ENCODE data around the gene NTSR1.

The NTSR1 gene

DNA sequence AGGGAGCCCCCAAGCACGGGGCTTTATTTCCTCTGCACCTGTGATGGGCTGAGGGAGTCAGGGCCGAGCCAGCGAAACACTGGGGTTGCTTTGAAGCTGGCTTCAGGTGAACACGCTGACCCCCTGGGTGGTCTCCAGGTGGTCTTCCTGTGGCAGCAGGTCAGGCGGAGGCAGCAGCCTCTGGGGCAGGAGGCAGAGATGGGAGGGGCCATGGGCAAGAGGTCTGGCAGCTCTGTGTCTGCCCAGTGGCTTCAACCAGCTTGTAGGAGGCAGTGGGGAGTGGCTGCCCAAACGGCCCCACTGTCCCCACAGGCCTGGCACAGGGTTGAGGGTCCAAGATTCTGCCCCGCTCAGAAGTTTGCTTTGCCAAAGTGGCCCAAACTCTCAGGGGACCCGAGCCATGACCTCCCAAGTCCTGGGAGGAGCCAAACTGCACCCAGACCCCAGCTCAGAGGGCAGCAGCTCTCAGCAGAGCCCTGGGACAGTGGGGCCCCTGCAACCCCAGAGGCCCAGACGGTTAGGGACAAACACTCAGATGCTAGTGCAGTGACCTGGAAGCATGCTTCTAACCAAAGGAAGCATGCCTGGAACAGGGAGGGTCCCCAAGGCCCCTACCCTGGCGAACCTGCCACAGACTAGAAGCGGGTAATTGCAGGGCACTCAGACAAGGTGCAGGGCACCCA, 15.3 kb downstream of the NTSR1 start:
- in situ Hi-C loops (cut with MboI; ENCODE audit: low sequenced_read_pairs), result no loop called here

DNA sequence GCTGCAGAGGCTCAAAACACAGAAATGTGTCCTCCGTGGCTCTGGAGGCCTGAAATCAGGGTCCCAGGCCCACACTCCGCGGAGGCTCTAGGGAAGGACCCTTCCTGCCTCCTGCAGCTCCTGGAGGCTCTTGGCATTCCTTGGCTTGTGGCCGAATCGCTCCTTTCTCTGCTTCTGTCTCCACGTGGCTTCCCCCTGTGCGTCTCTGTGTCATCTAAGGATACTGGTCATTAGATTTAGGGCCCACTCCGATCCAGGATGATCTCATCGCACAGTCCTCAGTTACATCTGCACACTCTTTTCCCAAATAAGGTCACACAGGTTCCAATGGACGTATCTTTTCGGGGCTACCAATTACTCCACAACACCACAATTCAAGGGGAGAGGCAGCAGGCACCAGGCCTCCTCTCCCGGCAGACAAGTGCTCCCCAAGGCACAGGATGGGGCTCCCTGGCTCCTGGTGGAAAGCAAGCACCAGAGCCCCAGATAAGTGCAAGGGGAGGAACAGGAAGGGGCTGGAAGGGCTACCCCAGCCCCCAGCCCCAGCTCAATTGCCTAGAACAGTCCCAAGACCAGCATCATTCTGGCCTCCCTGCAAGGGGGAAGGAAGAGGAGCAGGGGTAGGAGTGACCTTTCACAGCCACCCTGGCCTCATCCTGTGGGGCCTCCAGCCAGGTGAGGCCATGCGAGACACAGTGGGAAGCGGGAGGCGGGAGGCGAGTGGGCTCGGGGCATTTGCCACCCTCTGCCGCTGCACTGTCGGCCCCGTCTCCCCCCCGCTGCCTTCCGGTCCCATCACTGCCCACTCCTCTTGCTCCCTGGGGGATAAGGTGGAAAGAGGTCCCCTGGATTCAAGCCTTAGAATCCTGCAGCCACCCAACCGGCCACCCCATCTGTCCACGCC, 16.3 kb downstream of the NTSR1 start:
- in situ Hi-C loops (cut with MboI; ENCODE audit: low sequenced_read_pairs), result no loop called here

DNA sequence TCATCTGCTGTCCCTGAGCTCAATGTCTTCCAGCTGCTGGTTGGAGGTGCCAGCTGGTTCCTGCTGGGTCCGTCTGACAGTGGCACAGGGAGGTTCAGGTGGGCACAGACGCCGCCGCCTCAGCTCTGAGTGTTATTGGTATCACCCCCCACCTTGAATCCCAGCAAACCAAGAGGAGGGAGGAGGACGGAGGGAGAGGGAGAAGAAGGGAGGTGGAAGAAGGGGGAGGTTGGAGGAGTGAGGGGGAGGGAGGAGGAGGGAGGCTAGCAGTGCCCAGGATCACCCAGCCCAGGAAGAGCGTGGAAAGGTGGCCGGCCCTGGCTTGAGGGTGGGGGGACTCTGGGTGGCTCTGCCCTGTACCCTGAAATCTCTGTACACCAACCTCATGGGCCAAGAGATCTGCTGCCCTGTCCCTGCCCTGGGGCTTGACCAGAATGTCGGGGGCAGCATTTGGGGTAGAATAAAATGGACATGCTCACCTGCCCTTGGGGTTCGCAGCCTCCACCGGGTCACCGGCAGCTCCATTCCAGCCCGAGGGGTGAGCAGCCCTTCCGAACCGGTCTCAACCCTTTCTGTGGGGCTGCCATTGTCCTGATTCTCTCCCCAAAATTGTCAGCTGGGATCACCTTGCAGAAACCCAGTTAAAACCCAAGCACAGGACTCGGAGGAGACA, 17.1 kb downstream of the NTSR1 start:
- in situ Hi-C loops (cut with MboI; ENCODE audit: low sequenced_read_pairs), result no loop called here

DNA sequence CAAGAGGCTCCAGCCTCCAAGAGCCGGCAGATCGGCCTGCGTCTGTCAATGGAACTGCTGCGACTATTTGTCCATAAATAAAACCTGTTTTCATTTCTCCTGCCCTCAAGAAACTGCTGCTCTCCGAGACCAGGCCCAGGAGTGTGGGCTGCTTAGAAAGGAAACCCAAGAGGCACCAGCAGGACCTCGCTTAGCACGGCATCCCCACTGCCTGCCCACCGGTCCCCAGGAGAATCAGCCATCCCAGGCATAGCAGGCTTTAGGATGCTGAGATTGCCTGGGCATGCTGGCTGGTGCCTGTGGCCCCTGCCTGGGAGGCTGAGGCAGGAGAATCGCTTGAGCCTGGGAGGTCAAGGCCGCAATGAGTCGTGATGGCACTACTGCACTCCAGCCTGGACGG, 17.6 kb downstream of the NTSR1 start:
- in situ Hi-C loops (cut with MboI; ENCODE audit: low sequenced_read_pairs), result no loop called here

DNA sequence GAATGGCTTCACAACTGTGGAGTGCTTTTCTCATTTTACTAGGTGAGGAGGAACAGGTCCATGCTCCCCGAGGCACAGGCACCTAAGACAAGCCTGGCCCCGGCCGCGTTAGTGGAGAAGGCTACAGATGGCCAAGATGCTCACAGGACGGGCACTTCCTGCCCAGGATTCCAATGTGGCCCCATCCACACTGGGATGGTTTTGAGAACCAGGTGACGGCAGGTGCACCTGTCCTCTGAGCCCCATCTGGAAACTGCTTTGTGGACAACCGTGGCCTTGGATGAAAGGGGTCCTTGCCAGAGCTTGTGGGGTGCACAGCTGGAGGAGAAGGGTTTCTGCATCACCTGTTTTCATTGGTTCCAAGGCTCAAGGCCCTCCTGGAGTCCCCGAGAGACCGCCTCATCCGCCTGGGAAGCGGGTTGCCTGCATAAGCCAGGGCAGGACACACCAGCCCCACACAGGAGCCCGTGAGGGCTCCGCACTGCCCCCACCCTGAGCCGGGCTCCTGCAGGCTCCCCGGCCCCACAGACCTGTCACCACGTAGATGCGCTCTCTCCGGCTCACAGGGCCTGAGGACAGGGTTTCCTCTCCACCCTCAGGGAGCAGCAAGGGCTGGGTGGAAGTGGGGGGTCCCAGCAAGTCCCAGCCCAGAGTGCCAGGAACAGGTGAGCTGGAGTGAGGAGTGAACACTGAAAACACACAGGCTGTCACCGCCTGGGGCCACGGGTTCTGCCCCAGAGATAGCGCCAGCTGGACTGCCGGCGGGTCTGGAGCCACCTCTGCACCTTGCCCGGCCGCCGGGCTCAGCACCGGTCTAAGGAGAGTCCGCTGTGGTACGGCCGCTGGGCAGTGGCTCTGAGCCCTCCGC, 18.3 kb downstream of the NTSR1 start:
- in situ Hi-C loops (cut with MboI; ENCODE audit: low sequenced_read_pairs), result no loop called here

DNA sequence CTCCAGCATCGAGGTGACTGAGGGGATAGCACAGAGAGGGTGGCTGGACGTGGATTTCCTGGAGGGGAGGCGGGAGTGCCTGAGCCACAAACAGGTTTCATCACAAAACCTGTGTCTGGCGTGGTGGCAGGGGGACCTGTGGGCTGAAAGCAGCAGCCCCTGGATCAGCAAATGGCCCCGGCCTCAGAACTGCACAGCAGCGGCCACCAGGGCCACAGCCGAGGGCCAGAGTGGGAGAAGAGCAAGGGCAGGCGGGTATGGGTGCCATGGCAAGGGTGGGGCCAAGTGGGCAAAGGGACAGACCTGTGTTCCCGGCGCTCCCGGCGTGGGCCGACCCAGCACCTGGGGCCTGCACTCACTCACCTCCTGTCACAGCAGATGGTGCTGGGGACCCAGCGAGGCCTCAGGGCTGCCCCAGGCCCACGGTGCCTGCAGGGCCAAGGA, 19.0 kb downstream of the NTSR1 start:
- in situ Hi-C loops (cut with MboI; ENCODE audit: low sequenced_read_pairs), result no loop called here

DNA sequence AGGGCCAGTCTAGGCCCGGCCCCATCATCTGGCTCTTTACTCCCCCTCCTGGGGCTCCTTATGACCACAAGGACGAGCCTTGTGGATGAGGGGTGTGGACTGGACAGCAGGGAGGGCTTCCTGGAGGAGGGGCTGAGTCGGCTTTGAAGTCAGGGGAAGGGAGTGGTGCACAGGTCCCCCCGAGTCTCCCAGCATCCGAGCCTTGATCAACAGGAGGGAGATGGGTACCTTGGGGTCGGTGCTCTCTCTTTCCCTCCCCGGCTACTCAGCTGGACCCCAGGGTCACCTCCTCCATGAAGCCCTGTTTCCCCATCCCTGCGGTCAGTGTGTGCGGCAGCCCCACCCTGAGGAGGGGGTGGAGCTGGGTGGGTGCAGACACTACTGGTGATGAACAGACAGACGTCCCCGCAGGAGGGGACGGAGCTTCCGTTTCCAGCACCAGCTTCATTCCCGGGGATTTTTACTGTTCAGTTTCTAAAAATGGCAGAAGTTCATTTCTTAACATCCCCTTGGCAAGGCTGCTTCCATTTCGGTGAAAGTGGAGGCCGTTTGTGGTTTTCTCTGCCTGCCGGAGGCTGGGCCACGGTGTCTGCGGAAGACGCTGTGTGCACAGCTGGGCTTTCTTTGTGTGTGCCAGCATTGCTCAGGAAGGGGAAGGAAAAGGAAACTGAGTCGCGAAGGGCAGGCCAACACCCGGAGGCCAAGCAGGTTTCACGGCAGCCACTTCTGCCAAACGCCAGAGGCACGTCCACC, 19.6 kb downstream of the NTSR1 start:
- in situ Hi-C loops (cut with MboI; ENCODE audit: low sequenced_read_pairs), result no loop called here

DNA sequence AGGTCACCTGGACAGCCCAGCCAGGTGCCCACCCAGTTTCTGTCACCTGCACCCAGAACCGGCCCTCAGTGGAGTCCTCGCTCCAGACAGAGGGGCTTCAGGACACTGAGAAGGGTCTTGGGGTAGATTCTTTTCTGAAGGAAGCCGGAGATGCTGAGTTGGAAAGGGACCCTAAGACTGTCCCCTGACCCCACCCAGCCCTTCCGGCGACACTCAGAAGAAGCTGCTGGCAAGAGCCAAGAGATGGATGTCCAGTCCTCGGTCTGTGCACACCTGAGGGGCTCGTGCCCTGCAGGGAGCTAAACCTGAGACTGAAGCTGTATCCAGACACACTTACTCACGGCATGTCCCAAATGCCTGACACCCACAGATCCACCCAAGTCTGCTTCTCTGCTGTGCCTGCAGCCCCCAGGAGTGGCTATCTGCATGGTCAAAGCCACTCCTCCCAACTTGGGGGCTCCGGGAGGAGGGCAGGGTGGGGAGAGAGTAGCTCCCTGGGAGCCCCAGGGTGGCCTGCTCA, 20.2 kb downstream of the NTSR1 start:
- in situ Hi-C loops (cut with MboI; ENCODE audit: low sequenced_read_pairs), result no loop called here

DNA sequence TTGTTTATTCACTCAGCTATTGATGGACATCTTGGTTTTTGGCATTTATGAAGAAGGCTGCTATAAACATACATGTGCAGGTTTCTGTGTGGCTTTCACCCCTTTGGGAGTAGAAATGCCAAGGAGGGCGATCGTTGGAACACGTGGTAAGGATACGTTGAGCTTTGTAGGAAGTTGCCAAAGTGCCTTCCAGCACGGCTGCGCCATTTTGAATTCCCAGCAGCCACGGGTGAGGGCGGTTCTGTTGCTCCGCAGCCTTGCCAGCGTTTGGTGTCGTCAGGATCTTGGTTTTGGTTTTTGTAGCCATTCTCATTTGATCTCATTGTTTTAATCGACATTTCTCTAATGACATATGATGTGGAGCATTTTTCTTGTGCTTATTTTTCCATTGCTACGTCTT, 21.8 kb downstream of the NTSR1 start:
- in situ Hi-C loops (cut with MboI; ENCODE audit: low sequenced_read_pairs), result no loop called here

DNA sequence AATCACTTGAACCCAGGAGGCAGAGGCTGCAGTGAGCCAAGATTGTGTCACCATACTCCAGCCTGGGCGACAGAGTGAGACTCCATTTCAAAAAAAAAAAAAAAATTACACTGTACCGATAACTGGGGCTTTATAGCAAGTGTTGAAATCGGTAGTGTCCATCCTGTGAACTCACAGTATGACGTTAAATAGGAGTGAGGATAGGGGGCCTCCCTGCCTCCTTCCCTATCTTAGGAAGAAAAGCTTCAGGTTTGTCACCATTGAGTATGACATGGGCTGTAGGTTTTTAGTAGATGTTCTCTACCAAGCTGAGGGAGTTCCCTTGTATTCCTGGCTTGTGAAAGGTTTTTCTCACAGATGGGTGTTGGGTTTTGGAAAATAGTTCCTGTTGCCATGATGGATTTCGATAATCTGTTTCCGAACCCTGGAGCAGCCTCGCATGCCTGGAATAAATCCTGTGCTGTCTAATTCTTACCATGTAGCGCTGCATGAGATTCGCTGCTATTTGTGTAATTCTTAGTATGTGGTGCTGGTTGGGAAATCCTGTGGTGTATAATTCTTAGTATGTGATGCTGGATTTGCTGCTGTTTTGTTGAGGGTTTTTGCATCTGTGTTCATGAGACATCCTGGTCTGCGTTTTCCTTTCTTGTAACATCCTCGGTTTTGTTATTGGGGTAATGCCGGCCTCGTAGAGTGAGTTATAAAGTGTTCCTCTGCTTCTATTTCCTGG, 23.6 kb downstream of the NTSR1 start:
- in situ Hi-C loops (cut with MboI; ENCODE audit: low sequenced_read_pairs), result no loop called here

DNA sequence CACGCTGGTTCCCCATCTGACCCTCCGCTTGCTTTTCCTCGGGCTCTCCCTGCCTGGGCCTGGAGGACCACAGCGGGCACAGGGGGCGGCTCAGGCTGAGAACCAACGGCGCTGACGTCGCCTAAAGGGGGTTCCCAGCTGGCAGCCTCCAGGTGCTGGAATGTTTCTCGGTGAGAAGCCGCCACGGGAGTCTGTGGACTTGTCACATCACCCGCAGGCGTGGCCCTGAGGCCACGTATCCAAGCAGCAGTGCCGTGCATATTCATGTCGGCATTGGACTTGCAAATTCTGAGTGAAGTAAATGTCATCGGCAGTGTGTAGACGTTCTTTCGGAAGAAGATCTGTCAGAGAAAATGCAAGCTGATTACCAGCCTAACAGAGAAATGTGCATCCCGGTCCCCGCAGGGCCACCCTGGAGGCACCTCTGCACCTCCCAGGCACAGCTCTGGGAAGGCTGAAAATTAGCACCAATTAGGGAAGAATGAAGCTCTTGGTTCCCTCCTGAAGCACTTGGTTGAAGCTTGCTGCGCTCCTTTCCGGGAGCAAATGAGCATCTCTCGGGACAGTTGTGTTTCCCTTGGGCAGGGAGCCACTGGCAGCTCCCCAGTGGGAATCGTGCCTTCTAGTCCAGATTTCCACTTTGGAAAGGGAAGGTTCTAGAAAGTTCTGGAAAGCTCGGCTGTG, 24.3 kb downstream of the NTSR1 start:
- in situ Hi-C loops (cut with MboI; ENCODE audit: low sequenced_read_pairs), result no loop called here

DNA sequence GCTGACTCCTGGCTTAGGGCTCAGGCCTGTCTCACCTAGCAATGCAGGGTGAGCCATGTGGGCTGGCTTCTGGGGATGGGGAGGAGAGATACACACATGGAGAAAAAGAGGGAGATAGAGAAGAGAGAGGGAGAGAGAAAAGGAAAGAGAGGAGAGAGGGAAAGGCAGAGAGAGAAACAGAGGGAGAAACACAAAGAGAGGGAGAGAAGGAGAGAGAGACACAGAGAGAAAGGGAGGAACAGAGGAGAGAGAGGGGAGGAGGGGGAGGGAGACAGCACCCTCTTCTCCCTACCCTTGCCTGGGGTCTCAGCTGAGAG, 24.8 kb downstream of the NTSR1 start:
- in situ Hi-C loops (cut with MboI; ENCODE audit: low sequenced_read_pairs), result no loop called here

DNA sequence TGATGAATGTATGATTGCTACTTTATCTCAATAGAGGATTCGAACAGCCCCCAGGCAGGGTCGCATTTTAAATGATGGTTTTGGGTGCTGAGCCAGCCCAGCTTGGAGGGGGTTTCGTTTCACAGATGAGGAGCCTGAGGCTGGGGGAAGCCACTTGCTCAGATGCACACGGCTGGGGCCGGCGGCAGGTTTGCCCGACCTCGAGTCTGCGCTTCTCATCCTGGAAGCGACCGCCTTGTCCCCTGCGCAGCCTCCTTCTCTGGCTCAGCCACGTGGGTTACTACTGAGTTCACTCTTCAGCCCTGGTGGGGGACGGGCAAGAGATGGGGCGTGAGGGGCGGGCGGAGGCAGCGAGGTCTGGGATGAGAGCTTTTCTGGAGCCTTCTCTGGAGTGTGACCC, 25.3 kb downstream of the NTSR1 start:
- in situ Hi-C loops (cut with MboI; ENCODE audit: low sequenced_read_pairs), result no loop called here

DNA sequence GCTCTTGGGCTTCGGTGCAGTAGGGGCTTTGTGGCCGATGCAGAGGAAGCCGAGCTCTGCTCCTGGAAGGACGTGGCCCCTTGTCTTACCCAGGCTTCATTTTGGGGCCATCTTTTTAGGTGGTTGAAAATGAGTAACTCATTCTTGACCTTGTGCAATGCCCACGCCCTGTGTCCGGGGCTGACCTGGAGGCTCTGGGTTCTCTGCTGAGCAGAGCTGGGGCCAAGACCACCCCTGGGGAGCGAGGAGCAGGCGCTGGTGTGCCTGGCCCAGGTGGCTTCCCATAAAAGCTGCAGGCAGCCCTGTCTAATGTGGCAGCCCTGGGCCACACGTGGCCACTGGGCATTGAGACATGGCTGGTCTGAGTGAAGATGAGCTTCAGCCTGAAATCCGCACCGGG, 25.7 kb downstream of the NTSR1 start:
- in situ Hi-C loops (cut with MboI; ENCODE audit: low sequenced_read_pairs), result no loop called here

DNA sequence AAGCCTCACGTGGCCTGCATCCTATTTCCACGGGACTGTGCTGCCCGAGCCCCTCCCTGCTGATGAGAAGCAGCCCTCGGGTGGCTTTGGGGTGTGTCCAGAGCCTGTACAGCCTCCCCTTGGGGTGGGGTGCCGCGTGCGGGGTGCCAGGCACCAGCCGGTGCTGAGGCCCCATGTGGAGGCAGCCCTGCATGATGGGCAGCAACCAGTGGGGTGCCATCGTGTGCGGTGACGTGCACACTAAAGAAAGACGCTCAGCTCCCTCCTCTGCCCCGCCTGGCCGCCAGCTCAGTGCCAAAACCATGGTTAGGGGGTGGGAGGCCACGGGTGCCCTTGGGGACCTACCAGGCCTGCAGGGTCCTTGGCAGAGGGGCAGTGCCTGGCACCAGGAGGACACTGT, 26.2 kb downstream of the NTSR1 start:
- in situ Hi-C loops (cut with MboI; ENCODE audit: low sequenced_read_pairs), result no loop called here

DNA sequence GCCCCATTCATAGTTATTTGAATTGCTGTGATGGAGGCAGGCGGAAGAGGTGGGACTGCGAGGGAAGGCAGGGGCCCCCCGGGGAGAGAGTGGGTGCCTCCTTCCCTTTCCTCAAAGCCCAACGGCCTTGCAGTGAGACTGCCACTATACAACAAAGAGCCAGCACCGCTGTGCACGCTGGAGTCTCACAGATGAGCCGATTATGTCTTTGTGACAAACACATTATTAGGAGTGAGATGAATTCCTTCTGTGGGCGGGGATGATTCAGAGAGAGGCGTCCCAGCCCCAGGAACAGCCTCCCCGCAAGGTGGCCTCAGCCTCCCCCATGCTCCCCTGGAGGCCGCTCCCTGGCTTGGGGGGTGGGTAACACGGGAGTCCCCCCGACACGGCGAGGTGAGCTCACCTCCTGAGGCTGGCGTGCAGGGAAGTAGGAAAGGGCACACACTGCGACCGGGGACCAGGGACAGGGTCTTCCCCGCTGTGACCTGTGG, 26.7 kb downstream of the NTSR1 start:
- in situ Hi-C loops (cut with MboI; ENCODE audit: low sequenced_read_pairs), result no loop called here

DNA sequence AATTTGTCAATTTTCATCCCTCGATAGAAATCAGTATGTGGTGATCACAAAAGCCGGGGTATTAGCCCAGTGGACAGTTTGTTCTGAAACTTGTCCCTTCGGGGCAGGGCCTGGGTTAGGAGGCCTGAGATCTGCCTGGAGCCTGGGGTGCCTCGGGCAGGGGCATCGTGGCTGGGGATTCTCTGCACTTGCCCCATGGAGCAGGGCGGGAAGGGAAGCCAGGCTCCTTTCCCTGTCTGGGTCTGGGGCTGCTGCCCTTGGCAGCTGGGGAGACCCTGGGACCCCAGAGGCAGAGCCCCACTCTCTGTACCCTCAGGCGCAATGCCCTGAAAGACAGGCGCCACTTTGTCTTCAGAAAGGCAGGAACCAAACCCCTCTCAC, 27.4 kb downstream of the NTSR1 start:
- in situ Hi-C loops (cut with MboI; ENCODE audit: low sequenced_read_pairs), result no loop called here

DNA sequence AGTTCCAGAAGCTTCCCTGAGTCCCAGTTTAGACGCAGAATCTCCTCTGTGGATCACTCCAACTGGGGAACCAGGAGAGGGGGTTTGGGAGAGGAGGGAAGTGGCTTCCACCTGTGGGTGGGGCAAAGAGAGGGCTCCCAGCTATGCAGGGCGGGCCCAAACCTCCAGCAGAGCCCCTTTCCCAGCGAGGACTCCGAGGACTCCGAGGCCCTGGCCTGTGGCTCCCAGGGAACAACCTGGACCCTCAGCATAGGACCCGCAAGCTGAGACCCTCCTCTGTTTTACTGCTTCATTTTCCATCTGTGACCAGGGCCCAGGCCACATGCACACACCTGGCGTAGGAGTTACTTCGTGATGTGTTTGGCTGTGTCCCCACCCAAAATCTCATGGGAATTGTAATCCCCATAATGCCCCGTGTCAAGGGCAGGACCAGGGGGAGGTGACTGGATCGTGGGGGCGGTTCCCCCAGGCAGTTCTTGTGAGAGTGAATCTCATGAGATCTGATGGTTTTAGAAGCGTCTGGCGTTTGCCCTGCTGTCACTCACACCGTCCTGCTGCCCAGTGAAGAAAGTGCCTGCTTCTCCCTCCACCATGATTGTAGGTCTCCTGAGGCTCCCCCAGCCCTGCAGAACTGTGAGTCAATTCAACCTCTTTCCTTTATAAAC, 27.9 kb downstream of the NTSR1 start:
- in situ Hi-C loops (cut with MboI; ENCODE audit: low sequenced_read_pairs), result no loop called here
